Measurements from ENCODE around the gene GCN1.
"Not testable (repeated sequence)": the region's sequence is repeated elsewhere in the genome, so short reads cannot be mapped to it uniquely, and the experiment has no call there.

Gene GCN1

GRCh38 chr12:120194534-120195395, at the start of gene GCN1:
Gene GCN1, minus strand, starts transcription at chr12:120194715. Its CDS starts 18 bp downstream, at chr12:120194697.
- DNase-seq (ENCODE audit: low read depth in 3 of 3), result peak; percentile 76 to 93 (median 78)

DNA sequence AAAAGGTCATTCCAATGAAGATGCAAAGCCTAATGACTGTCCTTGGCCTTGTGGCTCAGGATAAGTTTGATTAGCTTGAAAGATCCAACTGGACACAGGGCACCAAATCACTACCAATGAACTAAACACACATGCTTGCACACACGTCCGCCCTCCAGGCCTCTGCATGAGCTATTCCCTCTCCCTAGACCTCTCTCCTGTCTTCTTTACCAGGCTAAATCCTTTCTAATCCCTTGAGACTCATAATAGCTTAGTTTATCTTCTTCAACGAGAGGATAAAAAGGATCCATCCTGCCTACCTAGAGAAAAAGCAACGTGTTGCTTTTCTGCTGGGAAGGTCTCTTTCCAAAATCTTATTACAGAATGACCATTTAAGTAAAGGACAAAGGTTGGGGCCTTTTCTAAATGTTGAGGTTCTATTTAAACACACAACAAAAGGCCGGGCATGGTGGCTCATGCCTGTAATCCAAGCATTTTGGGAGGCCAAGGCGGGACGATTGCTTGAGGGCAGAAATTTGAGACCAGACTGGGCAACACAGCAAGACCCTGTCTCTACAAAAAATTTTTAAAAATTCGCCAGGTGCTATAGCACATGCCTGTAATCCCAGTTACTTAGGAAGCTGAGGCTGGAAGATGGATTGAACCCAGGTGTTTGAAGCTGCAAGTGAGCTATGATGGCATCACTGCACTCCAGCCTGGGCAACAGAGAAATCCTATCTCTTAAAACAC, 48.6 kb upstream of the GCN1 start:
- no peak for DNase-seq (ENCODE audit: low read depth in 3 of 3)

GRCh38 chr12:120242275-120242799, 47.8 kb upstream of the GCN1 start:
- DNase-seq (ENCODE audit: low read depth in 3 of 3), result no peak

- no peak for DNase-seq (ENCODE audit: low read depth in 3 of 3)
Observed at GRCh38 chr12:120241561-120242274, 47.2 kb upstream of the GCN1 start.

- DNase-seq (ENCODE audit: low read depth in 3 of 3), result no peak
Observed at GRCh38 chr12:120240495-120240833, 45.9 kb upstream of the GCN1 start.

DNA sequence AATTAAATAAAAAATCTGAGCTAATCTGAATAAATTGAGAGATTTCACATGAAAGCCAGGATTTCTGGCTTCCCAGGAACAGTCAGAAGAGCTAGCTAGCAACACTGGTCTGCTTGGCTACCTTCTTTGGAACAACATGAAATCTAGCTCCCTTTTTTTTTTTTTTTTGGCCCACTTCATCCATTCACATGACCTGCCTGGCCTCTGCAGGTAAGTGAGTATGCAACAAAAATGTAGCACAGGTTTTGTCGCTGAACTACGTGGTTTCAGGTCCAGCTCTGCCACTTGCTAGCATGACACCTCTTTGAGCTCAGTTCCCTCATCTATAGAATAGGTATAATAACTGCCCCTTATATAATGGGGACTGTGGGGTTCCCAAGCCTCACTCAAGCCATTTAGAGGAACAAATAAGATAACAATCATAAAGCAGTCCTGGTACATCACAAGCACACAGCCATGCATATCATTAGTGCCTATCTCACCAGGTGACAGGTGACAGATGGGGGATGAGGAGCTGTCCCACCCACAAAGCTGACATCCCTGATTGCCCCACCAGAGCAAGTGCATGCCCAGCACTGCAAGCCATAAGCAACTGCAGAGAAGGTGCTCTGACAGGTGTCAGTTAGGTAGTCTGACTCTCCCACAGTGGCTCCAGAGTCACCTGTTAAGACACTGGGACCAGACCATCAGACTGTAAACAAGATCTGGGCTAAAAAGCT, 45.4 kb upstream of the GCN1 start:
- DNase-seq (ENCODE audit: low read depth in 3 of 3), result no peak

GRCh38 chr12:120238839-120239445, 44.4 kb upstream of the GCN1 start:
- DNase-seq (ENCODE audit: low read depth in 3 of 3), result no peak

DNA sequence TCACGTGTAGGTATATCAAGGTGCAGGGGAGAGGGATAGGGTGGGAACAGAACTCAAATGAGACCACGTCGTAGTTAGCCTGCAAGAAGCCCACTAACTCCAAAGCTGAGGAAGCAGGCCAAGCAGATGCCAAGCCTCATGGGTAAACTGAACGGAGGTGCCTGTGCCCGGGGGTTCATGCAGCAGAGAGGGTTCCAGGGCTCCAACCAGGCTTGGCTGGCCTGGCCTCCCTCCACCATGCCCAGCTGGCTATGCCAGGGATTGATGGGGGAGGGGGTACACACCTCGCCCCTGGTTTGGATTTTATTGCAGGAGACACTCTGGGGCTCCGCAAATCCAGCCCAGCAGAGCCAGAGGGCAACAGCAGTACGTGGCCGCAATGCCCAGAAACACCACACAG, 43.7 kb upstream of the GCN1 start:
- no peak for DNase-seq (ENCODE audit: low read depth in 3 of 3)

DNA sequence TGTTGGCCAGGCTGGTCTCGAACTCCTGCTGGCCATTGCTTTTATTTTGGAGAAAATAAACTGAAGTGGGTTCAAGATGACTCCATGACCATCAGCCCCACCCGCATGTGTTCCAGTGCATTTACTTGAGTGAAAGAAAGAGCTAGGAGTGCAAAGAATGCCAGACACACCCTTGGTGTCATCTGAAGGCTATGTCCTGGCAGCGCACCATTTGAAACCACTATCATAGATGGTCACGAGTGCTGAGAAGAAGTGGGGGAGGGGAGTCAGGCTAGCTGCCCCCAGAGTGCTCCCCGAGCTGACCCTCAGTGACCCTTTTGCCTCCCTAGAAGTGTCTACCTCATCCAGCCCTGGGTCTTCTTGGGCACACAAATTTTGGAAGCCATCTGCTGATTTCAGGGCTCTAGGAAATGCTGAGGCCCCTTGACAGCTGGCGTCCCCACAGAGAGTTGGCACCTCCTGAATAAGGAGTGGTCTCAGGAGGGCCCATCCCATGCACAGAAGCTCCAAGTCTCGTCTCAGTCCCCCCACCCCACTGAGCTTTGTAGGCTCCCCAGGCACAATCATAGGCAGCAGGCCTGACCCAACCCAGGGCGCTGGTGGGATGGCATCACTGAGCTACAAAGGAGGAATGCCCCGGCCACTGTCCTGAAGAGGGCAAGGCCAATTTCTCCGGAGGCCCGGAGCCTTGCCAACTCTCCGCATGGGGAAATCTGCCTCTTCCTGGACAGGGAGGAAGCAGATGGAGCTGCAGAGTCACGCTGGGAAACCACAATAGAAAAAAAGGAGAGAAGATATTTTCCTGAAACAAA, 43.1 kb upstream of the GCN1 start:
- no peak for DNase-seq (ENCODE audit: low read depth in 3 of 3)

DNA sequence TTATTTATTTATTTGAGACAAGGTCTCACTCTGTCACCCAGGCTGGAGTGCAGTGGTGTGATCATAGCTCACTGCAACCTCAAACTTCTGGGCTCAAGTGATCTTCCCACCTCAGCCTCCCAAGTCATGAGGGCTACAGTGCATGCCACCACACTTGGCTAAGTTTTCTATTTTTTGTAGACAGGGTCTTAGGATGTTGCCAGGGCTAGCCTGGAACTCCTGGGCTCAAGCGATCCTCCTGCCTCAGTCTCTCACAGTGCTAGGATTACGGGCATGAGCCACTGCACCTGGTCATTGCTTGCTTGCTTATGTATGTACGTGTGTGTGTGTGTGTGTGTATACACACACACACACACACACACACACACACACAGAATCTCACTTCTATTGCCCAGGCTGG, 42.3 kb upstream of the GCN1 start:
- not testable (repeated sequence) for DNase-seq (ENCODE audit: low read depth in 3 of 3)

GRCh38 chr12:120235369-120236323, 41.1 kb upstream of the GCN1 start:
- DNase-seq (ENCODE audit: low read depth in 3 of 3), result no peak

- DNase-seq (ENCODE audit: low read depth in 3 of 3), result no peak
Observed at GRCh38 chr12:120234643-120235368, 40.3 kb upstream of the GCN1 start.

GRCh38 chr12:120231316-120232011, 36.9 kb upstream of the GCN1 start:
- DNase-seq (ENCODE audit: low read depth in 3 of 3), result peak; percentile 55 to 77 (median 74)

- no peak for DNase-seq (ENCODE audit: low read depth in 3 of 3)
Observed at GRCh38 chr12:120230974-120231315, 36.4 kb upstream of the GCN1 start.

- no peak for DNase-seq (ENCODE audit: low read depth in 3 of 3)
Observed at GRCh38 chr12:120230326-120230973, 35.9 kb upstream of the GCN1 start.

DNA sequence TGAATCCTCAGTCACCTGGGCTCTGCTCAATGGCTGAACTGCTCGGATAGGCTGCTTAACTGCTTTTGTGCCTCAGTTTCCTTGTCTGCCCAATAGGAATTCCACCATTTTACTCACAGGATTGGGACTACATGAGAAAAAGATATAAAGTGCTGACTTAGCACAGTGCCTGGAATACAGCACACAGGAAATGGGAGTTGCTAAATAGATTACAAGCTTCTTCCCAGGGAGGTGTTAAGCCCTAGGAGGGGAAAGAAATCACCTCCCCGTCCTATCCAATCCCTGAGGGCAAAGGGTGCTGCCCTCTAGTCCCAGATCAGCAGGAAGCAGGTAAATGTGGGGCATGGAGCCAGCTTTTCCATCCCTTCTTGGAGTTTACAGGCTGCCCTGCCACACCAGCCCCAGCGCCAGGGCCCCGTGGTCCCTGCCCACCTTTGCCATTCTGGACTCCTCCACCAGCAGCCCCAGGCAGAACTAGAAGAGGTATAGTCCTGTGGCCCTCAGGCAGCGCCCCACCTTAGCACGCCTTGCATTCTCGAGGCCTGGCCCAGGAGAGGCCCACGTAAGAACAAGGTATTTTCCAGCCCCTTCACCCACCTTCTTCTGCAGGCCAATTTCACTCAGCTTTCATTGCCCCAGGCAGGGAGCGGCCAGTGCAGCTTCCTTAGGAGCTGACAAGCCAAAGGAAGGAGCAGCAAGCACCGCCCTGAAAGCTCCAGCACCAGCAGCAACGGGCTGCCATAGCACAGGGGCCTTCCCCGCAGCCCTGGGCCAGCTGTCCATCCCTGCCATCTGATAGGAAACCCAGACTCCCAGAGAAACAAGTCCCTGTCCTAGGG, 35.2 kb upstream of the GCN1 start:
- DNase-seq (ENCODE audit: low read depth in 3 of 3), result no peak
